Esophagus muscularis mucosa (tissue), 4 donors: ENCODE results near the gene ECHDC1. TPM values are rescaled to one million over a fixed set of nuclear protein-coding genes. Genes with fewer than 3 reads are reported as not detected.

Experiments
- DNase-seq: peaks from one replicate; pipeline ENCODE4 v3.0.0-alpha.2; 2017; ENCODE audit errors: extremely low spot score
- H3K27ac ChIP-seq, 4 donors: fragments of 200-600 bp; sonication (generic); replicated peaks in 1 of 4; 1 replicate in 3 of 4; 2 replicates in 1 of 4; pipeline ENCODE4 v1.5.1; 2016 to 2019; ENCODE audit warnings: mild to moderate bottlenecking in 1 of 4
- H3K27me3 ChIP-seq, 4 donors: fragments of 200-600 bp; sonication (generic); one replicate each; pipeline versions ENCODE4 v1.5.1 to v1.6.0; 2016 to 2019
- H3K36me3 ChIP-seq, 4 donors: fragments of 200-600 bp; sonication (generic); one replicate each; pipeline ENCODE4 v1.5.1; 2016 to 2019
- H3K4me1 ChIP-seq, 4 donors: fragments of 200-600 bp; sonication (generic); one replicate each; pipeline ENCODE4 v1.5.1; 2016 to 2019
- H3K4me3 ChIP-seq, 4 donors: fragments of 200-600 bp; sonication (generic); 1 replicate in 2 of 4; 2 replicates in 2 of 4; pipeline ENCODE4 v1.5.1; 2016 to 2019; ENCODE audit warnings: mild to moderate bottlenecking in 4 of 4, moderate library complexity in 1 of 4
- H3K9me3 ChIP-seq, 4 donors: fragments of 200-600 bp; sonication (generic); 1 replicate in 3 of 4; 2 replicates in 1 of 4; pipeline ENCODE4 v1.5.1; 2016 to 2019
- EP300 ChIP-seq: sonication (generic); formaldehyde crosslinking; IDR thresholded peaks from one replicate; pipeline ENCODE4 v1.6.1; 2017; ENCODE audit warnings: antibody characterized with exemption
- POLR2A ChIP-seq: fragments of 450-650 bp; IDR thresholded peaks from one replicate; pipeline ENCODE4 v1.6.1; 2017; ENCODE audit warnings: antibody characterized with exemption, moderate library complexity, mild to moderate bottlenecking, low read depth
- POLR2AphosphoS5 ChIP-seq, 2 donors: sonication (generic); formaldehyde crosslinking; IDR thresholded peaks; one replicate each; pipeline ENCODE4 v1.6.1; 2017; ENCODE audit warnings: antibody characterized with exemption in 2 of 2
- WGBS: methylation state at CpG from one replicate; pipeline ENCODE4 v1.1.5; 2018; 5-methylcytosine and 5-hydroxymethylcytosine counted together
- intact Hi-C: fragments of 100-400 bp; cut with DNase I; formaldehyde crosslinking; loops from one replicate; pipeline ENCODE4 v1.15.1; 2023
- total RNA-seq, 4 donors: library from RNA; depleted of rRNA; stranded (reverse); fragments of >200 nt; gene quantifications; one replicate each; pipeline versions ENCODE4 v1.1.0 to v1.2.1, GENCODE V29; 2016
- TF ChIP-seq, protein P1 (sequence below), 3 experiments: fragments of 200-600 bp in 2 of 3; fragments of 450-650 bp in 1 of 3; sonication (generic) in 2 of 3; IDR thresholded peaks; one replicate each; pipeline ENCODE4 v1.5.1; 2017 to 2019; ENCODE audit warnings: antibody characterized with exemption in 3 of 3, mild to moderate bottlenecking in 2 of 3, moderate library complexity in 1 of 3

The ECHDC1 gene
- total RNA-seq, 4 donors from 2014 or later: 42.5 to 70.6 (median 57.9) TPM

DNA sequence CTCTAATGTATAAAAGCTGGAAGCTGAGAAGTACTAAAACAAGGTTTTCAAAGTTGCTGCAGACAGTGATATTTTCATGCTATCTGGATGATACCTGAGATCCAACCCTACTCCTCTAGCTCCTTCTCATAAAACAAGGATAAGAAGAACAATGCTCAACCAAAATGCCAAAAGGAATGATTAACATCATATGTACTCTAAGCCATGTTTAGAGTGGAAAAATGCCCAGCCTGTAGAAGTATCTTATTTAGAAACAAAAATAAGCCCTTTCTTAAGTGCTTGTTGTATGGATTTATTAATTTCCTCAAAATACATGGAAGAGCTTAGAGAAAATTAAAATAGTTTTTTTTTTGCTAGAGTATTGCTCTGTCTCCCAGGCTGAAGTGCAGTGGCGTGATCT is 23.7 kb downstream of the ECHDC1 start:
- Histone ChIP-seq H3K4me3 (no peak overlapping the region), H3K9me3 (no peaks in the 10 kb centered on the region), H3K36me3 (peaks cover 0 to 10% (median 4%) of the 10 kb centered on the region in 4 donors), H3K27ac (no peak overlapping the region), H3K4me1 (peaks cover 0 to 9% (median 0%) of the 10 kb centered on the region in 4 donors), H3K27me3 (no peaks in the 10 kb centered on the region)
- TF ChIP-seq, protein P1, sequence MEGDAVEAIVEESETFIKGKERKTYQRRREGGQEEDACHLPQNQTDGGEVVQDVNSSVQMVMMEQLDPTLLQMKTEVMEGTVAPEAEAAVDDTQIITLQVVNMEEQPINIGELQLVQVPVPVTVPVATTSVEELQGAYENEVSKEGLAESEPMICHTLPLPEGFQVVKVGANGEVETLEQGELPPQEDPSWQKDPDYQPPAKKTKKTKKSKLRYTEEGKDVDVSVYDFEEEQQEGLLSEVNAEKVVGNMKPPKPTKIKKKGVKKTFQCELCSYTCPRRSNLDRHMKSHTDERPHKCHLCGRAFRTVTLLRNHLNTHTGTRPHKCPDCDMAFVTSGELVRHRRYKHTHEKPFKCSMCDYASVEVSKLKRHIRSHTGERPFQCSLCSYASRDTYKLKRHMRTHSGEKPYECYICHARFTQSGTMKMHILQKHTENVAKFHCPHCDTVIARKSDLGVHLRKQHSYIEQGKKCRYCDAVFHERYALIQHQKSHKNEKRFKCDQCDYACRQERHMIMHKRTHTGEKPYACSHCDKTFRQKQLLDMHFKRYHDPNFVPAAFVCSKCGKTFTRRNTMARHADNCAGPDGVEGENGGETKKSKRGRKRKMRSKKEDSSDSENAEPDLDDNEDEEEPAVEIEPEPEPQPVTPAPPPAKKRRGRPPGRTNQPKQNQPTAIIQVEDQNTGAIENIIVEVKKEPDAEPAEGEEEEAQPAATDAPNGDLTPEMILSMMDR (IDR thresholded peaks at IDR 0.05): no peak
- TF ChIP-seq POLR2A (no peak), EP300 (no peak), POLR2AphosphoS5 (IDR thresholded peaks at IDR 0.05) (no peak)
- intact Hi-C loops: no loop called here
- DNase-seq: no peak
- 85% methylated on average over 1 of the region's 1 CpG for WGBS

DNA sequence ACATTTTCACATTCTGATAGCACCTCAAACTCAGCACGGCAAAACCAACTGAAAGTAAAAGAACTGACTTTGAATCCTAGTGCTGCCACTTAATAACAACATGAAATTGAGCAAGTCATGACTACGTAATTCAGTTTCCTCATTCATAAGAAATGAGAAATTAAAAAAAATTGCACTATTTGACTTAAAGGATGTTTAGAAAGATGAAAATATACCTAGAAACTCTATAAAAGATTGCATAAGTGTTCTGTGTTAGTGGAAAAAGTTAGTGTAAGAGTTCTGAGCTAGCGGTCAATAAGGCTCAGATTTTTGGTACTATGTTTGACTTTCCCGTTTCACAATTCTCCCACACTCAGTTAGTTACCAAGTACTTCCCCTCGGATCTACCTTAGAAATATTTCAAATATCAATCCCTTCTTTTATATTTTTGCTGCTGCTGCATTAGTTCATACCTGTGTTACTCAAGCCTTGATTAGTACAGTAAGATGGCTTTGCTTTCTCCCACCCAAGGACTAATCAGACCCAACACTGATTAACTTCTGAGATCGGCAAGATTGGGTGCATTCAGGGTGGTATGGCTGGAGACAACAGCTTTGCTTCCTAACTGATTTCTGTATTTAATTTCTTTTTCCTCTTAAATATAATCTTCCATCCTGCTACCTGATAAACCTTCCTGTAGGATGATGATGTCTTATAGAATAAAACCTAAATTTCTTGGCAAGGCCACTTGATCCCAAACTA is 25.9 kb downstream of the ECHDC1 start:
- WGBS: 89% methylated on average over 6 of the region's 6 CpGs
- H3K4me1 ChIP-seq: peaks cover 0 to 9% (median 0%) of the 10 kb centered on the region in 4 donors
- no peak overlapping the region for H3K27ac ChIP-seq
- H3K36me3 ChIP-seq: peaks cover 0 to 18% (median 7%) of the 10 kb centered on the region in 4 donors
- H3K27me3 ChIP-seq: no peaks in the 10 kb centered on the region
- H3K4me3 ChIP-seq: no peak overlapping the region
- H3K9me3 ChIP-seq: no peaks in the 10 kb centered on the region
- TF ChIP-seq POLR2AphosphoS5 (IDR thresholded peaks at IDR 0.05) (no peak), POLR2A (no peak), EP300 (no peak)
- TF ChIP-seq, protein P1 (IDR thresholded peaks at IDR 0.05): no peak
- intact Hi-C loops: no loop called here
- DNase-seq: no peak

DNA sequence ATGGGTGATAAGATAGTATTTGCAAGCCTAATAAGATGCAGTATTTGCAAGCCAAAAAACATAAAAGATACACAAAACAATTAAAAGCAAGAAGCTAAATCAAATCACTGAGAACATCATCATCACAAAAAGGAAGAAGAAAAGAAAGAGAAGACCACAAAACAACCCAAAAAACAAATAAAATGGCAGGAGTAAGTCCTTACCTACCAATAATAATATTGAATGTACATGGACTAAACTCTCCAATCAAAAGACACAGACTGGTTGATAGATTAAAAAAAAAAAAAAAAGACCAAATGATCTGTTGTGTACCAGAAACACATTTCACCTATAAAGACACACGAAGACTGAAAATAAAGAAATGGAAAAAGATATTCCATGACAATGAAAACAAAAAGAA is 37.7 kb downstream of the ECHDC1 start:
- Histone ChIP-seq H3K9me3 (peaks cover 0 to 13% (median 2%) of the 10 kb centered on the region in 4 donors), H3K27ac (no peak overlapping the region), H3K4me3 (no peak overlapping the region), H3K4me1 (peaks cover 3 to 33% (median 26%) of the 10 kb centered on the region in 4 donors), H3K36me3 (peaks cover 0 to 11% (median 0%) of the 10 kb centered on the region in 4 donors), H3K27me3 (no peaks in the 10 kb centered on the region)
- intact Hi-C loops: no loop called here
- no peak for TF ChIP-seq POLR2A
- WGBS: 100% methylated on average over 1 of the region's 1 CpG
- DNase-seq: no peak

DNA sequence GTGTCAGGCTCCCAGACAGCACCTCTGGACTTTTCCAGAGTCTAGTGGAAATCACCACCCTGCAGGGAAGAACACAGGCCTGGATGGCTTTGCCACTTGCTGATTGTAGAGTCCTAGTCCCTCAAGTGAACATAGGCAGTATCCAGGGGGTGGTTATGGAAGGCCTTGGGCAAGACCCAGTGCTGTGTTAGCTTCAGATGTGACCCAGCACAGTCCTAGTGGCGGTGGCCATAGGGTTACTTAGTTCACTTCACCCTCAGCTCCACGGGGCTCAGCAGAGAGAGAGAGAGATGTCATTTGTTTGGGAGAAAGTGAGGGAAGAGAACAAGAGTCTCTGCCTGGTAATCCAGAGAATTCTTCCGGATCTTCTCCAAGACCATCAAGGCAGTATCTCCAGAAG is 39.5 kb downstream of the ECHDC1 start:
- 87% methylated on average over 3 of the region's 3 CpGs for WGBS
- intact Hi-C loops: loop anchor here (2.0 to 5.0 kb wide), 3 partner anchors 117 to 238 kb away; no protein-coding TSS in a partner anchor

More for the DNA sequence above, 39.5 kb downstream of the ECHDC1 start:
- H3K36me3 ChIP-seq: no peaks in the 10 kb centered on the region
- H3K9me3 ChIP-seq: peaks cover 0 to 12% (median under 1%) of the 10 kb centered on the region in 4 donors
- TF ChIP-seq EP300 (no peak), POLR2A (no peak), POLR2AphosphoS5 (IDR thresholded peaks at IDR 0.05) (no peak)
- TF ChIP-seq, protein P1 (IDR thresholded peaks at IDR 0.05): no peak
- H3K27me3 ChIP-seq: no peaks in the 10 kb centered on the region
- peaks cover 11 to 47% (median 39%) of the 10 kb centered on the region in 4 donors for H3K4me1 ChIP-seq
- H3K27ac ChIP-seq: no peak overlapping the region
- no peak for DNase-seq
- H3K4me3 ChIP-seq: no peak overlapping the region
